ENCODE results near the gene NOS2.

DNA sequence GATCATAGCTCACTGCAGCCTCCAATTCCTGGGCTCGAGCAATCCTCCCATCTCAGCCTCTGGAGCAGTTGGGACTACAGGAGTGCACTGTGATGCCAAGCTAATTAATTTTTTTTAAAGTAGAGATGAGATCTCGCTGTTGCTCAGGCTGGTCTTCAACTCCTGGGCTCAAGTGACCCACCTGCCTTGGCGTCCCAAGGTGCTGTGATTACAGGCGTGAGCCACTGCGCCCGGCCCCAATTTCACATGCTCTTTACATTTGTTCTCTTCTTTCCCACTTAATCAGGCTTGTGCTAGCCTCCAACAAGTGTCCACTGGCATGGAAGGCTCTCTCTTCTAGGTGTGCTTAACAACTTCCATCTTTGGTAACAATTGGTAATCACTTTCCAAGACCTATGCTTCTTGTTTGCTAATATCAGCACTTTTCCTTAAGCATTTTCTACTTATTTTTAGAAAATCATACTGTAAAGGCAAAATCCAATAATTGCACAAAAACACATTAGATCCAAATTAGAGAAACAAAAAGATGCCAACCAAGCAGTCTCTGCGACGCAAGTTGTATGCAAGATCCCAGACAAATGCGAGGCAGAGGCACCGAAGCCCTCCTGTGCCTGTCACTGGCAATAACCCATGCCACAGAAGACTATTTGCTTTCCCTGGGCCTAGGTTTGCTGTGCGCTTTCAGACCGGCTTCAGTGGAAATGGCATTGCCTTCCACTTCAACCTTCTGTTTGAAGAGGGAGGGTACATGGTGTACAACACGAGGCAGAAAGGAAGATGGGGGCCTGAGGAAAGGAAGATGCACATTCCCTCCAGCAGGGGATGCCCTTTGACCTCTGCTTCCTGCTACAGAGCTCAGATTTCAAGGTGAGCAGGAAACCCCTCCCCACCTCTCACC is 52.6 kb downstream of the NOS2 start:
- TF ChIP-seq, protein P1, sequence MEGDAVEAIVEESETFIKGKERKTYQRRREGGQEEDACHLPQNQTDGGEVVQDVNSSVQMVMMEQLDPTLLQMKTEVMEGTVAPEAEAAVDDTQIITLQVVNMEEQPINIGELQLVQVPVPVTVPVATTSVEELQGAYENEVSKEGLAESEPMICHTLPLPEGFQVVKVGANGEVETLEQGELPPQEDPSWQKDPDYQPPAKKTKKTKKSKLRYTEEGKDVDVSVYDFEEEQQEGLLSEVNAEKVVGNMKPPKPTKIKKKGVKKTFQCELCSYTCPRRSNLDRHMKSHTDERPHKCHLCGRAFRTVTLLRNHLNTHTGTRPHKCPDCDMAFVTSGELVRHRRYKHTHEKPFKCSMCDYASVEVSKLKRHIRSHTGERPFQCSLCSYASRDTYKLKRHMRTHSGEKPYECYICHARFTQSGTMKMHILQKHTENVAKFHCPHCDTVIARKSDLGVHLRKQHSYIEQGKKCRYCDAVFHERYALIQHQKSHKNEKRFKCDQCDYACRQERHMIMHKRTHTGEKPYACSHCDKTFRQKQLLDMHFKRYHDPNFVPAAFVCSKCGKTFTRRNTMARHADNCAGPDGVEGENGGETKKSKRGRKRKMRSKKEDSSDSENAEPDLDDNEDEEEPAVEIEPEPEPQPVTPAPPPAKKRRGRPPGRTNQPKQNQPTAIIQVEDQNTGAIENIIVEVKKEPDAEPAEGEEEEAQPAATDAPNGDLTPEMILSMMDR (IDR thresholded peaks at IDR 0.05) = peak in 3 of 7 experiments; percentile 7 to 22 (median 12)
- no peak for TF ChIP-seq POLR2A (IDR thresholded peaks at IDR 0.05)
